SW 1271 (cell line): ENCODE data around the gene CIB2.

Source experiments
- DNase-seq, 2 experiments: peaks; one replicate each; lab custom pipeline; 2025; lab: John Stamatoyannopoulos, UW

CIB2 gene

DNA sequence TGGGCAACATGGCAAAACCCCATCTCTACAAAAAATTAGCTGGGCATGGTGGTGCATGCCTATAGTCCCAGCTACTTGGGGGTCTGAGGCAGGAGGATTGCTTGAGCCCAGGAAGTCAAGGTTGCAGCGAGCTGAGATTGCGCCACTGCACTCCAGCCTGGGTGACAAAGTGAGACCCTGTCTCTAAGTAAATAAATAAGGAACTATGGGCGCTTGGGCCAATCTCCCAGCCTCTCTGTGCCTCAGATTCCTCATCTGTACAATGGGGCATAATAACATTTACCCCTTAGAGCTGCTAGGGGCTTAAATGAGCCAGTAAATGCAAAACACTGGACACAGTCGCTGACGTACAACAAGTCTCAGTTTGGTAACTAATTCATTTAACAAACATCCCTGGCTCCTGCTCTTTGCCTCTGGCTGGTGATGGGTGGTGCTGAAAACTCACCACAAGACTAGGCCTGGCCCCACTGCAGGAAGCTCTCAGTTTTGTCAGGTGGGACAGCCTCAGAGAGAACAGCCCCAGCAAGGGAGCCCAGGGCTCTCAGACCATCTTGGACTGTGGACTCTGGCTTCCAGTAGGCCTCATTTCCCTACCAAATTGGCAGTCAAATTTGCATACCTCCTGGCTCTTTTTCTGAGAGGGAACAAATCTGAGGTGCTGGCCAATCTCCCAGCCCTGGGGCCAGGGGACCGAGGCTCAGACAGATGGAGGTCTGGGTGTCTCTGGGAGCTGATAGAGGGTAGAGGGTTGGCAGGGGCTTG is 47.4 kb downstream of the CIB2 start:
- no peak for DNase-seq

DNA sequence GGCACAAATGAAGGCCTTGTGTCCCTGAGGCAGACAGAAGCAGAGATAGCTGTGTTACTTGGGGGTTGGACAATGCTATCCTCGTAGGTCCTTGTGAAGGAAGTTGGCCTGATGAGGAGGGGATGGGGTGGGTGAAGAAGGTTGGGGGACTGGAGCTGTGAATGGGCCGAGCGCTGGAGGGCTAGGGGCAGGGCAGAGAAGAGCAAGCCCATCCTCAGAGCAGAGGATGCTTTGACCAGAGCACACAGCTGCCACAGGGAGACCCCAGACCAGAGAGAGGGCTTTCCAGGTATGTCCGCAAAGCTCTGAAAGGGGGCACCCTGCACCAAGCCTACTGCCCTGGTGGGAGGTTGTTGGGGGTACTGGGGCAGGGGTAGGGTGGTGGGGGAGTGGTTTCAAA is 48.1 kb downstream of the CIB2 start:
- no peak for DNase-seq

DNA sequence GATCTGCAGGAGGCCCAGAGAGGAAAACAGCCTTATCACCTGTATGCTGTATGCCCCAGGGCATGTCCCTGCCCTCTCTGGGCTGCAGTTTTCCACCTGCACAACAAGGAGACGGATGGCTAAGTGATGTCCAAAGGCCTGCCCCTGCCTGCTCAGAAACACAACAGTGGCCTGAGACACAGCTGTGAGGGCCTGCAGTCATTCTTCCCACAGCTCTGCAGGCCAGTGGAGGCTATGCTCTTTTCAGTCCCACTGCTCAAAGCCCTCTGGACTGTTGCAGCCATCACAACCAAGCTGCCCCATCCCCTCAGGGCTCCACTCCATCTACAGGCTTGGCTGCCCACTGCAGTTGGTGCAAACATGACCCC is 48.5 kb downstream of the CIB2 start:
- DNase-seq: no peak

DNA sequence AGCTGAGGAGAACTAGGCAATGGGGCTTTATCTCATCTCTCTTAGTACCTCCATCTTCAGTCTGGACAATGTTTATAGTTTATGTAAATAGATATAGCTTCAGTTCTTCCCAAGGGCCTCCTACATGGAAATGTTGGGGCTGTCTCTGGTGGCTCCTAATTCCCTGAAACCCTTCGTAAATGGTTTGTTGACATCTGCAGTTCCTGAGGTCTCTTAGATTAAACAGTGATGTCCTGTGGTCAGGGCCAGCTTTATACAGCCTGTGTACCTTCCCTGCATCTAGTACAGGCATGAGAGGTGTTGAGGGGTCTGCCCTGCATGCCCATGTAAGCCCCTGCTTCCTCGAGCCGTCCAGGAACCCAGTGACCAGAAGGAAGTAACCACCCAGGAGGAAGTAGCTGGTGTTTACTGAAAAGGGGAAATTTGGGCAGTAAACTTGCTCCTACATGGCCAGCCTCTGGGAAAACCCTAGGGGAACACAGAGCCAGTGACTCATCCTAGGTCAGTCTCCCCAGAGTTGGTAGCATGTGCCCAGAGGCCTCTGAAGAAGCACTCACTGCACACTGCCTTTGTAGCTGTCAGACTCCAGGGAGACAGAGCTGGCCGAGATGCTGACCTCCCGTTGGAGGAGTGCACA is 49.0 kb downstream of the CIB2 start:
- no peak for DNase-seq

GRCh38 chr15:78080088-78080460 is 51.2 kb downstream of the CIB2 start:
- DNase-seq: no peak

- DNase-seq: no peak
Measured at GRCh38 chr15:78079298-78080087, 51.8 kb downstream of the CIB2 start.

GRCh38 chr15:78077871-78078210 is 53.4 kb downstream of the CIB2 start:
- DNase-seq: no peak

DNA sequence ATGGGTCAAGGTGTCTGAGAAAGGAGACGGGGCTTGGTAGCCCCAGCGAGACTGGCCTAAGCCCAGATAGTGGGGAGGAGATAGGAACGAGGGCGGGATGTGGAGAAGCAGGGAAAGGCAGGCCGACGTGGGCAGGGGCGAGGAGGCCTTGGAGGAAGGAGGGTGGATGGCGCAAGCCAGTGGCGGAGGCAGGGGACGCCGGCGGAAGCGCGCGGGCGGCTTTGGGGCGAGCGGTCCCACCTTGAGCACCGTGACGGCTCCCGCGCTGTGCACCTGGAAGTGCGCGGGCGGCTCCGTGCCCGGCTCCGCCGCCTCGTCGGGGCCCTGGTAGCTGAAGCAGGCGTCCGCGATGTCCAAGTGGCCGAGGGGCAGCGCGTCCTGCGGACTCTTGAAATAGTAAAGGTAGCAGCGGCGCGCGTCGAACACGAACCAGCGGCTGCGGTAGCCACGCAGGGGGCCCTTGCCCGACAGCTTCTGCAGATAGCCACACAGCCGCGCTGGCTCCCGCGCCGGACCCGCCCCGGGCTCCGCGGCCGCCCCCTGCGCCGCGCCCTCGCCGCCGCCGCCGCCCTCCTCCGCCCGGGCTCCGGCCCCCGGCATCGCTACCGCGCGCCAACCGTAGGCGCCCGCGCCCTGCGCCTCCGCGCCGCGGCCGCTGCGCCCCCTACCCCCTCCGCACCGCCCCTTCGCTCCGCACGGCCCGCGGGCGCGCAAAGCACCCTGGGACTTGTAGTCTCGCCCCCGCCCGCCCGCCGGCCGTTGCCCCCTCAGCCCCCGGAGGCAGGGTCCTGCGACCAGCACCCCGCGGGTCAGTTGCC is 54.0 kb downstream of the CIB2 start, which contains the start of gene TBC1D2B:
Gene TBC1D2B (minus strand): TSS at position 659 of the 818 bp plus-strand sequence. CDS start 59 bp downstream, at position 600.
- DNase-seq: peak in 1 of 2 experiments; percentile 59

DNA sequence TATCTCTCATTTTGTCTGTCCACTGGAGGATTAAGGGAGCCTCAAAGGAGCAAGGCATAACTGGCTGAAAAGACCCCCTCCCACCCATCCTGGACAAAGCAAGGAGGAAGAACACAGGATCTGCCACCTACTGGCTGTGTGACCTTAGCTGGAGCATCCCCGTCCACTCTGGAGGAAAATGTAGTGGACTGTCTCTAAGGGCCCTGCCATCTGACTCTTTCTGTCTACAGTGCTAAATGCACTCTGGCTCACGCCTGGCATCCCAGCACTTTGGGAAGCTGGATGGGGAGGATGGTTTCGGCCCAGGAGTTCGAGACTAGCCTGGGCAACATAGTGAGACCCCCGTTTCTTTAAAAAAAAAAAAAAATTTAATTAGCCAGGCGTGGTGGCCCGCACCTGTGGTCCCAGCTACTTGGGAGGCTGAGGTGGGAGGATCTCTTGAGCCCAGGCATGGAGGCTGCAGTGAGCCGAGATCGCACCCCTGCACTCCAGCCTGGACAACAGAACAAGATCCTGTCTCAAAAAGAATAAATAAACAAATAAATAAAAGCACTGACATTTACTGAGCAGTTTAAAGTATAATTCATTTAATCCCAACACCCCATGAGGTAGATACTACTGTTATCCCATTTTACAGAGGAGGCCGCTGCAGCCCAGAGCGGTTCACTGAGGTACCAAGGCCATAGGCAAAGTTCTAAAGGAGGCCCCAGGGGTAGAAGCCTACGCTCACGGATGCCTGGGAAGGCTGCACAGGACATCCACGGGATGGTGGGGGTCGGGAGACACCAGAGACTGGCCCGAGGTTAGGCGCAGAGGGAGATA is 54.8 kb downstream of the CIB2 start:
- DNase-seq: peak in 1 of 2 experiments; percentile 57

GRCh38 chr15:78075490-78076230 is 55.6 kb downstream of the CIB2 start:
- peak; percentile 56 to 82 for DNase-seq

DNA sequence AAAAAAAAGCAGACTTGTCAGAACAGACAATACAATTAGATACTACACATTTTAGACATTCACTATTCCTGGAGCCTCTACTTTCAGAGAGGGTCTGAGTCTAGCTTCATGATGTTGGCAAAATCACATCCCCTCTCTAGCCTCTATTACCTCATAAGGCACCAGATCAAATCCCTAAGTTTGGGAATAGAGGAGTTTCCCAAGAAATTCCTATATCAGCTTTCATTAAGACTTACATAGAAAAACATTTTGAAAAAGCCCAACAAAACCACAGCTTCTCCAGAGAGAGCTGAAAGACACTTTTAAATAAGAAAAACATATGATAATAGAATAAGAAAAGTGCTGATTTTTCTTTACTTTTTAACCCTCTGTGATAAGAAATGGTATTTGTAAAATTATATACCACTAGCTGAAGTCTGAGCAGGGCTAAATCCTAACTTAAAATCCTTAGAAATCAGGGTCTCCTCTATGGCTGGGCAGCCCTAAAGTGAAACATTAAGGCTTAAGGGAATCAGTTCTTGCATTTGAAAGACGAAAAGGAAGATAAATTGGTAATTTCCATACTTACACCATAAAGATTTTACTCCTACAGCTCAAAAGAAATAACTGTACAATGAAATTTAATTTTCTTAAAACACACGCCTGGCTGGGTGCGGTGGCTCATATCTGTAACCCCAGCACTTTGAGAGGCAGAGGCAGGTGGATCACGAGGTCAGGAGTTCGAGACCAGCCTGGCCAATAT is 58.0 kb downstream of the CIB2 start:
- DNase-seq: no peak

DNA sequence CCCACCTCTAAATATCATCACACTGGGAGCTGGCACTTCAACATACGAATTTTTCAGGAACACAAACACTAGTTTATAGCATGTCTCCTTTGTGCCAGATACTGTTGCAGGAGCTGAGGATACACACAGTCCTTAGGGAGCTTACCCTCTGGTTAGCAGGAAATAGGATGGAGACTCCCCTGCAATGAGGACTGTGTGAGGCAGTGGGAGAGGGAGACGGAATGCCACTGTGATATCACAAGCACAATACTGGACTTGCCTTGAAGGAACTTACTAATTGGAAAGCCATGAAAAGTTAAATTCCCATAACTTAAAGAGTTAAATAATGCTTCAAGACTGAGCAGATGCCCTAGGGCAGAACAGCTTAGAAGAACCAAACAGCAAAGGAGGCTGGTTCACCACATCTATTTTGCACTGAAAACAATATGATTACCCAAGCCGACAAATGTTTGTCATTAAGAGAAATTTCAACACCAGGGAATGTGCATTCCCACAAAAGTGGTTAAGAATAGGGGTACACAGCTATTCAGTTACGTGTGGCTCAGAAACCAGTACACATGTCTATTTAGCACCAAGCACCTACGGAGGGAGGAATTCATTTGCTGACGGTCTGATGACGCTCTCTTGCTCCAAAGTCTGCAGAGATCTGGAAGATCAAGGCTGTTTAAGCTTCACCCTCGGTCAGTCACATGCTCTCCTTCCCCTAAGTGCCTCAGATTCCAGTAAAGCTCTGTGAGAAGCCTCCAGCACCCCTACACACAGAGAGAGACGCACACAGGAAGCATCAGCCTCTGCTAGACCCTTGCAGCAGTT is 59.0 kb downstream of the CIB2 start:
- no peak for DNase-seq

DNA sequence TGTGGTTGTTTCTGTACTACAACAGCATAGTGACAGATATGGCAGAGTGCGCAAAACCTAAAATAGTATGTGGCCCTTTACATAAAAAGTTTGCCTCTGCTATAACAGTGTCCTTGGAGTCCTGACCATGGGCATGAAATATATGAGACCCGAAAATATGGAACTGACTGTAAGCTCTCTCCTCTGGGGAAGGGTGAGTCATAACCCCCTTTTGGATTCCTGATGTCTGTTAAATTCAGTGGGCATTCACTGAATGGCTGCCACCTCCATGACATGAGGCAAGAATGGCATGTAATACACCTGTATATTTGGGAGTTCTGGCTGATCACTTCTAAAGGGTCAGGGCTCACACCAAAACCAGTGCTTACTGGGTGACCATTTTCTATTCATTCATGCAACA is 59.9 kb downstream of the CIB2 start:
- no peak for DNase-seq

DNA sequence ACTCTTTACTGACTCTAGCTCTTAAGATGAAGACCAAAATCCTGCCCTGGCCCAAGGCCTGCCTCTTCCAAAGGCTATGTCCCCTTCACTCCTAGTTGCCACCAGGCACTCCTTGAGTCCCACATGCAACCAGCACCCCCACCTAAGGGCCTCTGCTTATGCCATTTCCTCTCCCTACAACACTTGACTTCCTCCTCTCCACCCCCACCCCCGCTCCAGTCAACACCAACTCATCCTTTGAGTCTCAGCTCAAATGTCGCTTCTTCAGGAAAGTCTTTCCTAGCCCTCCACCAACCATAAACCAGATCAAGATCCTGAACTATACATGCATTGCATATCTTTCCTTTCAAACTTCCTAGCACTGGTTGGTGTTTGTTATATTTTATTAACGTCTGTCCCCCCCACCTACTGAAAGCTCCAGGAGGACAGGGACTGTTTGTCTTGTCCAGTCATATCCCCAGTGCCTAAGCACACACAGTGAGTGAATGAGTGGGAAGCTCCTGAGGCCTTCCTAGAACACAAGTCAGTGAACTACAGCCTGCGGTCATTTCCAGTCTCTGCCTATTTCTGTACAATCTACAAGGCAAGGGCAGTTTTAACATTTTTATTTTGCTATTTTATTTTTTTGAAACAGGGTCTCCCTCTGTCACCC is 61.1 kb downstream of the CIB2 start:
- no peak for DNase-seq

DNA sequence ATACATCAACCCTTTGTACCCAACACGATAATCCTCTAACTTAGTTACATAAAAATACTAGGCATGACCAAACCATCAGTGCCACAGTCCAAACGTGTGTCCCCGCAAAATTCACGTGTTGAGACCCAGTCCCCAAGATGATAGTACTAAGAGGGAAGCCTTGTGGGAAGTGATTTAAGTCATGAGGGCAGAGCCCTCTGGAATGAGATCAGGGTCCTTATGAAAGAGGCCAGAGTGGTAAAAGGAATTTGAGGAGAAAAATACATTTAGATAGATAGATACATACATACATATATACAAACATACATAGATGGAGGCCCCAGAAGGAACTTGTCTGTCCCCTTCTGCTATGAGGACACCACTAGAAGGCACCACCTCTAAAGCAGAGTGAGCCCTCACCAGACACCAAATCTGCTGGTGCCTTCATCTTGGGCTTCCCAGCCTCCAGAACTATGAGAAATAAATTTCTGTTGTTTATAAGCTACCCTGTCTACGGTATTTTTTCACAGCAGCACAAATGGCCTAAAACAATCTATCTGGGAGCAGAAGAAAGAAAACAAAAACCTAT is 61.7 kb downstream of the CIB2 start:
- DNase-seq: no peak

DNA sequence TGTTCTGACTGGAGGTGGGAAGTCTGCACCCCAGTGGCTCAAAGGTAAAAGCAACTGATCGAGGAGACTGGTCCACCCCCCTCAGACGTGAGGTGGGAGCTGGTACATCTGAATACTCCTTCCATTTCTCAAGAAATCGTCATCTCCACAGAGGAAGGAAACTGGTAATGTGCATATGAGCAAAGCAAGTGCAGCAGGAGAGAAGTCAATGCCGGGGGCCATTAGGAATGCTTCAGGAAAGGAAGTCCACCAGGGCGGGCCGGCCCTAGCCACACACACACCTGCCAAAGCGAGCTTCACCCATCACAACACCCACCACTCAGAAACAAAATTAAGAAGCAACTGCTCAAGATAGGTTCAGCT is 62.2 kb downstream of the CIB2 start:
- no peak for DNase-seq

GRCh38 chr15:78067328-78068228 is 63.7 kb downstream of the CIB2 start:
- DNase-seq: no peak
